Measurements from ENCODE around the gene KCNAB1. TPM values are rescaled to one million over a fixed set of nuclear protein-coding genes. Genes with fewer than 3 reads are reported as not detected.

KCNAB1 gene
- polyA plus RNA-seq, 4 donors, result 2.9 to 10.9 (median 4.1) TPM

DNA sequence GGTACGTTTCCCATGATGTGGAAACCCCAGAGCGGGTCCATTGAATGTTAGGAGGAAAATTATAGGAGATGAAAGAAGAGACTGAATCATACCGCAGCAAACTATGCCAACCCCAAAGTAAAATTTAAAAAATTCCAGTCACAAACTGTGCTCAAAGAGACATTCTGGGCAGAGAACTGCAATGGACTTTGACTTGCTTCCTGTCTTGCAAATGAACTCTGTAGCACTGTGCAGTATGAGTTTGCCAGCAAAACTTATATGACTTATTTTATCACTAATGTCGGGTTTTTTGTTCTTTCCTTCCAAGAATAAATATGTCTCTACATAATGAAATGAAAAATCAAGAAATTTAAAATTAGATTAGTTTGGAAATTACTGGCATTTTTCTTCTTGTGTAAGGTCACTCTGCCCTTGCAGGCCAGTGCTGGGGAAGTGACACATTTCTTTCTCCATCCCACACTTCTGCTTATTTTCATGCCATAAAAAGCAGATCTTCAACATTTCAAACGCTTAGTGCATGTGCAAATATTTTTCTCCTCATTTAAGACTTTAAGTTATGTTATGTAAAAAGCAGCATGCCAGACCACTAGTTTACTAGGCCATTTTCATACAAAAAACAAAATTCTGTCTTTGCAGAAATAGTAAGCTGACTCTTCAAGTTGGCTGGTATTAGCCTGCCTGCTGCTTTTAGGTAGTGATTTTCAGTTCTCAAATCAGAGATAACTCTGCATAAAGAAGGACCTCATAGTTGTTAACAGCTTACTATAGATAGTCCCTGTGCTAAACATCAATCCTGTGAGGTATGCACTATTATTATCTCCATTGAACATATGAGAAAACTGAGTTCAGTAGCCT is 466.8 kb downstream of the KCNAB1 start:
- DNase-seq (ENCODE audit: low read depth in 4 of 4, low spot score in 3 of 4), result no peak

DNA sequence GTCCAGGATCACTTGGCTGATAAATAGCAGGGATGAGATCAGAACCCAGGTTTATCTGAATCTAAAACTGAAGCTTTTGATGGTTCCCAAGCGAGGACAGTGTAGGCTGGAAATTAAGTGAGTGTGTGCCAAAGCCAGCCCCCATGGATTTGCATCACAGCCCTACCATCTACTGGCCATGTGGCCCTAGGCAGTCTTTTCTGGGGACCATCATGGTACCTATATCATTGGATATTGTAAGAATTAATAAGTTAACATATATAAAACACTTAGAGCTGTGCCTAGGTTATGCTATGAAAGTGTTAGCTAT is 467.3 kb downstream of the KCNAB1 start:
- DNase-seq (ENCODE audit: low read depth in 4 of 4, low spot score in 3 of 4), result no peak

Other genes with a start within 250 kb of the KCNAB1 start
- 10 to 100 TPM; 57.9 to 79.1 (median 72.0) TPM for gene GMPS, start 249.9 kb upstream of the KCNAB1 start, polyA plus RNA-seq (ENCODE audit: insufficient read length in 4 of 4)

Measured in left renal pelvis (tissue), 4 donors.